WI38 (cell line): ENCODE measurements around the gene NKX6-1.

Experiments used
- H3K4me3 ChIP-seq: 2 replicates; pipeline ENCODE4 v1.5.1; 2011; ENCODE audit warnings: low read depth, mild to moderate bottlenecking, control low read depth, low read length
- CTCF ChIP-seq: IDR thresholded peaks from 2 replicates; pipeline ENCODE4 v1.5.1; 2012; ENCODE audit warnings: low read depth, mild to moderate bottlenecking, control low read depth, low read length

The NKX6-1 gene

GRCh38 chr4:84498203-84498934 is 723 bp downstream of the NKX6-1 start:
- no peak for TF ChIP-seq CTCF
- peak overlapping the region; percentile 57 for H3K4me3 ChIP-seq

GRCh38 chr4:84497504-84498202 is 1.4 kb downstream of the NKX6-1 start:
- H3K4me3 ChIP-seq: peak overlapping the region; percentile 57
- TF ChIP-seq CTCF: no peak

DNA sequence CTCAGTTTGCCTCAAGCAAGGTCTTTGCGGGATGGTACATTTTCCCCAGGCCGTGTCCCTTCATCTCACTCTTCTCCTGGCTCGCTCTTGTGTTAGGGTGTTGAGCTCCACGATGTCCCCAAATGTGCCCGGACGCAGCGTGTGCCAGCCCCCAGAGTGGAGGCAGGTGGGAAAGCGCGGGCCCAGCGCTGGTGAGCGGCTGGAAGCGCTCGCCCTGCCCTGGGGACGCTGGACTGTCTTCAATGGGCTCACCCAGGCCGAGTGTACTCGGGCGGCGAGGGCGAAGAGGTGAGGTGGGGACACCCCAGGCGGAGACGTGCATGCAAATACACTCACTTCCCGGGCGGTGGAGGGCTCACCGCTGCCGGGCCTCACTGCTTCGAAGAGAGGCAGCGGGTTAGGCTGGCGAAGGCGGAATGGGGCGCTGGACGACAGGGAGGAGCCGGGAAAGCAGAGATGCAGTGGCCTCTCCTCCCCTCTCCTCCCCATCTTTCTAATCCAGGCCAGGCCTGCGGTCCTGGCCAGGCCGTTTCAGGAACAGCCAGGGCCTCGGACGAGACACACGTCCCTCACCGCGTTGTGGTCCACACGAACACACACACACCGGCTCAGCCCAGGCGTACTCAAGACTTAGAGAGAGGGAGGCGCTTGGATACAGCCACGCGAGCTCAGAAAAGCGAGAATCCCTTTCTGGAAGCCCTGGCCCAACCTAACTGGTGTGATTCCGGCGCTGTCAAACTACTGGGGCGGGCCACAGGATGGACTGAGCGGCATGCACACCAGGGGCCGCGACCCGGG is 2.2 kb downstream of the NKX6-1 start:
- no peak for TF ChIP-seq CTCF
- H3K4me3 ChIP-seq: no peak overlapping the region

DNA sequence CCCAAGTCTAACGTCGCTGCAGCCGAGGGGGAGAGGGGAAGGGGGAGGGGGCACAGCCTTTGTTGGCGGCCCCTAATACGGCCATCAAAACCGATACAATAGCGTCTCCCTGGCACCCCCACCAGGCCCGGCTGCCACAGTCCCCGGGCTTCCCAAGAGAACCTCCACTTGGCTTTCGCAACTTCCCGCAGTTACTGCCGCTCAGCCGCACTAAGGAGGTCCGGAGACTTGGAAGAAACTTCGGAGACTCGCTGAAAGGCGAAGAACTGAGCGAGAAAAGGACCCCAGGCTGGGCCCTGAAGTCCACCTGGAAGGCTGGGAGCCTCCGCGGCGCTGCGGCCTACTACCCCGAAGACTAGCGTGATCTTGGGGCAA is 2.8 kb downstream of the NKX6-1 start:
- H3K4me3 ChIP-seq: no peak overlapping the region
- TF ChIP-seq CTCF: no peak

GRCh38 chr4:84495794-84496261 is 3.3 kb downstream of the NKX6-1 start:
- H3K4me3 ChIP-seq: no peak overlapping the region
- no peak for TF ChIP-seq CTCF

- H3K4me3 ChIP-seq: no peak overlapping the region
- TF ChIP-seq CTCF: no peak
Observed at GRCh38 chr4:84495118-84495793, 3.8 kb downstream of the NKX6-1 start.
